RPMI7951 (cell line): ENCODE results near the gene GJA5. TPM values are rescaled to one million over a fixed set of nuclear protein-coding genes. Genes with fewer than 3 reads are reported as not detected.
"Not testable (repeated sequence)": the region's sequence is repeated elsewhere in the genome, so short reads cannot be mapped to it uniquely, and the experiment has no call there.

Experiments used
- DNase-seq: peaks from one replicate; pipeline ENCODE4 v3.0.0-alpha.2; 2012; ENCODE audit warnings: low read depth
- total RNA-seq: library from RNA; depleted of rRNA; stranded (reverse); fragments of >200 nt; shearing (Covaris generic); gene quantifications from 2 replicates; pipeline ENCODE4 v1.2.3, GENCODE V29; 2014

GJA5 gene
- total RNA-seq, 1 experiment from 2014 or later = 0.12 TPM

DNA sequence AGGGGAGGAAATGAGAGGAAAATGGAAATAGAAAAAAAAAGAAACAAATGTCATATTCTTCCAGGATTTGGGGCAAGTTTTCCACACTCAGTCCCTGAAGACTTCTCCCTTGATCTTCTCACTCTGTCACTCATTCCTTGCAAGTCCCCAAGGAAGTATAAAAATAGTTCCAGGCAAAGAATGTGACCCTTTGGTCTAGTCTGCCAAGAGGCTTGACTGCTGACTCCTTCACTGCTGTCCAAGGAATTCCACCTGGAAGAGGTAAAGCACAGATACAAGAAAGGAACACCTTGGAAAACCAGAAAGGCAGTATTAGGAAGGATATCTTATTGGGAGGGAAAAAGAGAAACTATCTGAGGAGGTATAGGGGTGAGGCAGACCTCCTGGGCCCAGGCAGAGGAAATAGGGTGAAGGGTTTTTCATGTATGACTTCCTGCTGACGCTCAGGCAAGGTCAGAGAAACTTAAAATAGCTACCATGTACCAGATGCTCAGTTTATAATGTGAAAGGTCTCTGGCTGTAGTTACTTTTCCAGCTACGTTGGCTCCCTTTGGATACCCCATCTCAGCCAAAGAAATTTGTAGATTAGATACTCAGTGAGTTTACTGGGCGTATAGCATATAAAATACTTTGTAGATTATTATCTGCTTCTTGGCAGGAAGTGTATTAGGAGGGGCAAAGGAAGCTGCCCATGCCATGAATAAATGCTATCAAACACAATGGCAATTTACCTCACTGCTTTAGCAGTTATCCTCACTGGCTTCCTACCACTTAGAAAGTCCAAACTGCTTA is 2.0 kb upstream of the GJA5 start:
- DNase-seq = no peak

DNA sequence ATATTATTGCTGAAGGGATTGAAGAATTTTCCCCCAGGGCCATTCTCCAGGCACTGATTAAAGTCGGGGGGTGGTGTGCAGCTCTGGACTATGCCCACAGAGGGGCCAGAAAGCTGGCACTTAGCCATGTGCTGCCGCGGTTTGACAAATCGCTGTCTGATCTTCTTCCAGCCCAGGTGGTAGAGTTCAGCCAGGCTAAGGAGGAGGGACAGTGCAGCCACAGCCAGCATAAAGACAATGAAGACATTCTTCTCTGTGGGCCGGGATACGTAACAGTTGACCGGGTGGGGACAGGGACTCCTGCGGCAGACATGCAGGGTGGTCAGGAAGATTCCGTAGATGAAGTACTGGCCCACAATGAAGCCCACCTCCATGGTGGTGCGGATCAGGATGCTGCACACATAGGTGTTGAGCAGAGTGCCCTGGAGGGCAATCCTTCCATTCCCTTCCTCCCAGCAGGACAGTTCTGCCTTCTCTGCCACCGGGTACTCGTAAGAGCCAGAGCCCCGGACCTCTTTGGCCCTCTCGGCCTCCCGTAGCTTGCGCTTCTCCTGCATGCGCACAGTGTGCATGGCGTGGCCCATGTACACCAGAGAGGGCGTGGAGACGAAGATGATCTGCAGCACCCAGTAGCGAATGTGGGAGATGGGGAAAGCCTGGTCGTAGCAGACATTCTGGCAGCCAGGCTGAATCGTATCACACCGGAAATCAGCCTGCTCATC is 1.9 kb downstream of the GJA5 start:
- DNase-seq = no peak

DNA sequence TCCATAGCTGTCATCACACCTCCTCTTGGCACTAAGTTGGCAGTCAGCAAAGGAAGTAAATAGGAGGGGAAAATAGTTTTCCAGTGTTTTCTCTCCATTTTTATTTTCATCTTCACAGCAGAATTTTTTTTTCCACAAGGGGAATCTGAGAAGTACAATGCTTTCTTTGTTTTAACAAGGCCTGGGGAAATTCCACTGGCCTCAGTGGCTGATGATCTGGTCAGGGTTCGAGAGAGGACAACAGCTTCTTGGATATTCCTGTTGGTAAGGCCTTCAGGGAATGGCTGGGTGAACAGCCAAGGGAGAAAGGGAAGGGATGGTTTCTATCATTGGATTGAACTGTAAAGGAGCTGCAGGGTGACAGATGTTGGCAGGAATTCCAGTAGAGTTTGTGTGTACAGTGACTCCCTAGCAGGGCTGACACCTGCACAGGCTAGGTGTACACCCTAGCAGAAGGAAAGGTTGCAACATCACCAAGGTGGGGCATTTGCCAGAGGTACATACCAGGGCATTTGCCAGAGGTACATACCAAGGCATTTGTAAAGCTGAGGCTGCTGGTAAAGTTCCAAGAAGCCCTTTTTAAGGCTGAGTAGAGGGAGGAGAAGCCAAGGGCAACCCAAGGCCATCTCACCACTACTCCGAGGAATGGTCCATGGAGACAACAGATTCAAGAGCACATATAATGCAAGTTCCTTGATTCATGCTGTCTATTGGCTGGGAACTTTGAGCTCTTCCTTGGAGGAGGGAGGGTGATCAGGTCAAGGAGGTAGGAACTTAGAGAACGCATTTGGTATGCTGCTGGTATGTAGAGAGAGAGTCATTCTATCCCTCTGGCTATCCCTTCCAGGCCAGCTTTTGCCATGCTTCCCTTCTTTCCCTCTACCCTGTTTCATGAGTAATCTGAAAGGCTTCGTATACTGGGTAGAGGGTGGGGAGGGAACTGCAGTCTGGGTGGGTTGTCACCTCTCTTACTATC is 3.1 kb downstream of the GJA5 start:
- peak; percentile 34 for DNase-seq

DNA sequence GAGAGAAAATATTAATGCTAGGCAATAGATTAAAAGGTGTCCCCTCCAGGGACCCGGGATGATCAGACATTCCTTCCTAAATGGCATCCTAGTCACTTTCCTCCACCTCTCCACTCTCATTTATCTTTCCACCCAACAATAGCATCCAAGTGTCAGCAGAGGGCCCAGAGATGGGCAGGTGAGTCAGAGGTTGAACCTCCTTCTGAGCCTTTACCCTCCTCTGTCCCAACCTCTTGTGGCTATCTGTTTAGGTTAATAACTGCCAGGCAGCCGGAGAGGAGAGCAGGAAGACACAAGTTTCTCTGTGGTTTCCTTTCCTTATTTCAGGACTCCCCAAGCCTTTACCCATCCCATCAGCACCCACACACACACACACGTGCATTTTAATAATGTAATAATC is 4.1 kb downstream of the GJA5 start:
- DNase-seq = no peak

DNA sequence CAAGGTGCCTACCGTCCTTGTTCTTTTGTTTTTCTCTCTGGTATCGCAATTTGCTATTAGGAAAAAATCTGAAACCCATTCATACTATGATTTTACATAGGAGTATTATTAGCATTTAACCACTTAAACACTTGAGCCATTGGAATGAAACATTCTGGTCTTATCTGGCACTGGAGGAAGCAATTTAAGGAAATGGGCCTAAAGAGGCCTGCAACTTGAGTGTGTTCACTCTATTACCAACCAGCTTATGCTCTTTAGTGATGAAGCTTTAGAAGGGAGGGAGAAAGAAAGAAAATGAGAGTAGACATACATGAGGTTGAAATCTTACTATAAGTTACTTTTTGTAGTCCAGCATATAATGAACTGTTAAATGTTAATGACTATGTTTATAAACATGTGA is 5.7 kb downstream of the GJA5 start:
- DNase-seq = no peak

DNA sequence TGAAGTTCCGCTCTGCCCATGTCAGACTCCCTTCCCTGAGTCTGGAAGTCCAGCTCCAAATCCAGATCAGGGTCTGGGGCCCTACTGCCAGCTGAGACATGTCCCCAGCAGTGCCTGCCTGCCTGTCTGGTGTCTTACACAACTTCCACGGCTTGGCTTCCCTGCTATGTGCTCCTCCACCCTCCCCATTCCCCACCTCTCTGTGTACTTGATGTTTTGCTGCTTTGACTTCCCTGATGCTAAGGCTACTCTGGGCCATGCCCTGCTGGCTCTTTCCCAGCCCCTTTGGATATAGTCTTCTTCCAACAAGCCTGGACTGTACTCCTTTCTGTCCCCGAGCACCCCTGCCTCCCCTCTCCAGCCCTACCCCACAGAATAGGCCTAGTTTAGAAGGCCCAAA is 7.3 kb downstream of the GJA5 start:
- no peak for DNase-seq

DNA sequence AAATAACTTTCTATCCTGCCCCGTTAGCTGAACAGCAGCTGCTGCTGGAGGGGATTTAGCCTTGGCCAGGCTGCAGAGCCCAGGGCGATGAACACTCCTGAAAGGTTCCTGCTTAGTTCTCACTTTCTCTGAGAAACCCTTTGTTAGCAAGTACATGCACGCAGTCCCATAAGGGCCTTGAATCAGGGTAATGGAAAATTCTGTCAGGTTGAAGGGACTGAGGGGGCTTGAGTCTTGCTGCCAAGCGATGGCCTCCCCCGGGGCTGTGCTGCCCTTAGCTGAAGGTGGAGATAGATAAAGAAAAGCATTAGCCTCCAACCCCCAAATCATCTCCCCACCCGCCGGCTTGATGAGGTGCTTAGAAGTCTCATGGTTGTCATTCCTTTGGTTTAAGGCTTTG is 7.9 kb downstream of the GJA5 start:
- no peak for DNase-seq

DNA sequence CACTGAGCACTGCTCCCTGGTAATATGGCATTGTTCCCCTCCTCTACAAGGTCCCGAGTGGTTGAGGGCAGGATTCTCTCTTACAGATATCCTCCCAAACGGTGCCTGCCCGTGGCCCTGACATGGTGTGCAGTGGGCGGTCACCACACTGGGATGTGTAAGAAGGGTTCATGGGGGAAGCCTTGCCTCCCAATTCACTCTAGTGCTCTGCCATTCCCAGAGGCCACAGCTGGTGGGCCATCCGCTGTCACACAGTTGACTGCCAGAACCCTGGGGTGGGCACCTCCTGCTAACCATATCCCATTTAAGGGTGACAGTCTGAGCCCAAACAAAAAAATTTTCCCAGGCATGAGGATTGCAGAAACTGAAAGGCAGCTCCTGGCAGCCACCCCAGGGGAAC is 9.1 kb downstream of the GJA5 start:
- no peak for DNase-seq

DNA sequence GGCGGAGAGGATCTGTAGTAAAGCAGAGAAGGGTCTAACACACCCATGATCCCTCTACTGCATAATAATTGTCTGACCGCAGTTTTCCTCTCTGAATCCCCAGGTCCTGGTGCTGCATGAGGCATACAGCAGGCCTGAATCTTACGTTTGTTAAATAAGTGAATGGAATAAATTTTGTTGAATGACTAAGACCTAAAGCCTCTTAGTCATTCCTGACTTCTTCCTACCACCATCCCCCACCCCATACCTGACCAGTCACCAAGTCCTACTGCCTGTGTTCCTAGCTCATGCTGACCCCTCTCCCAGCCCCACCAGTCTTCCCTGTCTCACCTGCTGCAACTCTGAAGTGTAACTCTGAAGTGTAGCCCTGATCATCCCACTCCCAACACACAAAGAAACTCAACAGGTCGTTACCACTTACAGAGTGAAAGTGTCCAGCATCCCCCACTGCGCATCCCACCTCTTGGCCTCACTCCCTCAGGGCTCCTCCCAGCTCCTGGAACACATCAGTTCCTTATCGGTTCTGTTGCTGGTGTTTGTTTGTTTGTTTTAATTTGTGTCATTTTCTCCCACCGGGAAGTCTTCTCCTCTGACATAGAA is 9.7 kb downstream of the GJA5 start:
- no peak for DNase-seq

DNA sequence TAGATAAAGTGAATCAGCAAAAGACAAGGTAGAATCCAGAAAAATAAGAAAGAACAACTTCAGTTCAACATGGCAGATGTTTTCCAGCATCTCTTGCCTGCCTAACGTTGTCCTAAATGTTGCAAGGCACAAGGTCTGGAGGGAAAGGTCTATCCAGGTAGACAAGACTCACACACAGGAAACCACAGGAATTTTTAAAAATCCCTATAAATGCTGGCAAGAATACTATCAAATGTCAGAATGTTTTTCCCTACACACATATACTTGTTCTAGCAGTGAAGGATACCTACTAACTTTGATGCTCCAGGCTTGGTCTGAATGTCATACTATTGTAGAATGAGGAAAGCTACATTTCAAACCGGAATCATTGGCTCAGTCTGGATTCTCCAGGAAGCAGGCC is 10.6 kb downstream of the GJA5 start:
- DNase-seq = no peak

DNA sequence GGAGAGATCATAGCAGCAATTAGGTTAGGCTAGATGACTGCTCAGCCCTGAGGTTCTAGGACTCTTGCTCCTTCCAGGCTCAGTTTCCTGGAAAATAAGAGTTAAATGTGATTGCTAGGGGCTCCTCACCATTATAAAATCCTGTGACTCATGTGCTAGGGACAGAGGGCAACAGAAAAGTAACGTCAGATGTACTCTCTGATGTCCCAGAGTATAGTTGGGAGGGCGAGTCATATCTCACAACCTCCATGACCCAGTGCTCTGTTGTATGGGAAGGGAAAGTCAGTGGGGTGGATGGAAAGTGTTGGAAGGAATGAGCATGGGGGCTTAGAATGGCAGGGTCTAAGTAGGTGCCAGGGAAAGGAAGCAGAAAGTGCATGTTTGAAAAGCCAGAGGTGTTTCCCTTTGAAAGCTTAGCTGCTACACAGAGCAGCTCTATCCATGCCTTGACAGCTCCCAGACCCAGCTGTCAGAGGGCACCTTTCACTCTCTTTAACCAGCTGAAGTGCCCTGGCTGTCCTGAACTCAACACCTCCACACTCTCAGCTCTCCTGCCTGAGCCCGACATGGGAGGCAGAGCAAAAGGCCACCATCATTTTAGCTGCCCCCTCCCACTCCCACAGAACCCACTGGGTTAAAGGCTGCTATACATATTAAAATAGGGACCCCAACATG is 11.6 kb downstream of the GJA5 start:
- DNase-seq = no peak

DNA sequence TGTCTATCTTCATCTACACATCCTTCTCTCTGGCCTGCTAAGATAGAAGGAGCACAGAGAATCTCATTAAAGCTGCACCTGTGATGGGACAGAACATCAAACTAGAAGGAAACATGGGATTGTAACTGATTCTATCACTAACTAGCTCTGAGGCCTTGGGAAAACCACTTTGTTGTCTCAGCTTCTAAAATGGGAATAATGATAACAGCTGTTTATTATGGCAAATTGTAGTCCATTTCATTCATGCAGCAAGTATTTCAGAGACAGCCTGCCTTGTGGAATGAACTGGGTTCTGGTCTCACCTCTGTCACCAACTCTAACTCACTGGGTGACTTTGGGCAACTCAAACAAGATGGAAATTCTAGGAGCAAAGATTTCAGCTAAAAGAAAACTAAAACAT is 12.4 kb downstream of the GJA5 start:
- DNase-seq = no peak

DNA sequence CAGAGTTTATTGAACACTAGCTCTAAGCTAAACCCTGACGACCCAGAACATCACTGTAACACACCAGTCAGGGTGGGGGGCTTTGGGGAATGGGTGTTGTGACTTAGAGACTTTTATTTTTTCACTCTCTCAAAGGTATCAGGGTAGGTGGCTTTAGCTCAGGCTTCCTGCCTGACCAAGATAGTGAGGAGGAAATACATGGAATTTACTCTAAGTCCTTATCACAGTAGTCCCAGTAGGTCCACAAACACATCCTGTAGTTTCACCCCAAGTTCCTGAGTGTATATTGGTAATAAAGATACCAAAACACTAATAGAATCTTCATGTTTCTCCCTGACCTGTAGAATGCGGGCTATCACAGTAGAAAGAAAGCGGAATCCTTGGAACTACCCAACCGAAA is 15.1 kb downstream of the GJA5 start:
- no peak for DNase-seq

DNA sequence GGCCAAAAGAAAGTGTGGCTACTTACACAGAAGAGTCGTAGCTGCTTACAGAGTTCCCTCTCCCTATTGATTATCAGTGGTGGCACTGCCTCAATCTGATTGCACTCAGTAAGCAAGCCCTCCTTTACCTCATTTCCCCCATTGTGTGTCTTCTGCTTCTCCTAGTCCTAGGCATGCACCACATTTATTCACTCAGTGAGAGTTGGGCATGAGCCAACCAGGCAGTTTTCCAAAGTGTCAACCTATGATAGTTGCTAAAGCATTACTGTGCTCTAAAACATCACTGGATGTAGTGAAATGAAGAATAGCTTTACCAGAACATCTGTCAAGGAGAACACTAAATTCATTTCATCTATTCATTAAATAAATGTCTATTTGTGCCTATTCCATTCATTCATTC is 19.3 kb downstream of the GJA5 start:
- DNase-seq = no peak

DNA sequence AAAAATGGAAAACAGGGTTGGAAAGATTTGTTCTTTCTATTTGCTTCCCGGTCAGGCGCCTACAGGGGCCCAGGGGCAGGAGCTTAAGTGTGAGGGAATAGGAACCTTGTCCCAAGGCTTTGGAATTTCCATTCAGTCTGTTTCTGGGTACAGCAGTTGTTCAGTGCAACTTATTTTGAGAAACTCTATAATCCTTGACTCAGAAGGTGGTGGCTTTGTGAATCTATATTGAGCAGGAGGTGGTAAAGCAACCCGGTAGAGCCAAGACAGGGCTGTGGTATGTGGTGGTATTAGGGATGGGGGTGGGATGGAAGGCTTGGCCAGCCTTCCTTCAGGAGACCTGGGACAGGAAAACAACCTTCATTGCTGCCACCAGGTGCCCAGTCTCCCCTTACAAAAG is 20.0 kb downstream of the GJA5 start:
- no peak for DNase-seq

DNA sequence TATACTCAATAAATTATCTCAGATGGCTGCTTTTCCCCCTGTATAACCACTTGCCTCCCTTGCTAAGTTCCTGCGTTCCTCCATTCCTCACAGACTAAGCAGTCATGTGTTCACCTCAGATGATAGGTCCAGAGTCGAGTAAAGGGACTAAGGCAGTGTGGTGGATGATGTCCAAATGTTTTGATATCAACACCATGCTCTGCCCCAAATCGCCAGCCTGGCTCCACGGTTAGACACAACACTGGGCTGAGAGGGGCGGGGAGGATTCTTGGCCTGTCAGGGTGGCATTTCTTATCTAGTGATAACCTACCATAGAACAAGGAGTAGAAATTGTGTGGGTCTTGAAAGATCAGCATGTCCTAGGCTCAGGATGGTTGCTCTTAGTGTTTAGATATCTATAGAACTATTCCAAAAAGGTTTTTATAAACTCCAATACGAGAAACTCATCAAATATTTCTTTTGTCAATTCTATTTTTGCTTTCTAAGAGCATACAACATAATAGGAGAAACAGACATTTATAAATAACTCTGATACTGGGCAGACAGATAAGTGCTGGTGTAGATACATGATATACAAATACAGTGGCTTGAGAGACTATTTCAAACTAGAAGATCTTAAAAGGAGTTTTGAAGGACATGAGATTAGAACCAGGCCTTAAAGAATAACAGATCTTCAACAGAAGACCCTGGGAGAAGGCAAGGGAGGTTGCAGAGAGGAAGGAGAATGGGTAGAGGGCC is 21.5 kb downstream of the GJA5 start:
- DNase-seq = no peak

DNA sequence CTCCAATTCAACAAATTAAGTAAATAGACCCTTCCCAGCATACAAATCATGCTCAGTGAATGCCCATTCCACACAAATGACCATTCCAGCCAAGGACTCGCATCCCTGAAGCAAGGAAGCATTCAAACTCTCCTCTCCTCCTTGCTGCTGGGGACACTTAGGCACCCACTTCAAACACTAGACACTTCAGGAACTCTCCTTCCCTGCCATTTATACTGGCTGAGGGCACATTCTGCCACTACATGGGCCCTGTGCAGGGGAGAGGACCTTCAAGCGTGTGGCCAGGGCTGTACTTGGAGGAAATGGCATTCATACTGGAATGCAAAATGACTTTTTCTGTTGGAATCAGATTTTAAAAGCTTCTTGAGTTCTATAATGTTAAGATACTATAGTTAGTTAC is 22.3 kb downstream of the GJA5 start:
- DNase-seq = no peak

DNA sequence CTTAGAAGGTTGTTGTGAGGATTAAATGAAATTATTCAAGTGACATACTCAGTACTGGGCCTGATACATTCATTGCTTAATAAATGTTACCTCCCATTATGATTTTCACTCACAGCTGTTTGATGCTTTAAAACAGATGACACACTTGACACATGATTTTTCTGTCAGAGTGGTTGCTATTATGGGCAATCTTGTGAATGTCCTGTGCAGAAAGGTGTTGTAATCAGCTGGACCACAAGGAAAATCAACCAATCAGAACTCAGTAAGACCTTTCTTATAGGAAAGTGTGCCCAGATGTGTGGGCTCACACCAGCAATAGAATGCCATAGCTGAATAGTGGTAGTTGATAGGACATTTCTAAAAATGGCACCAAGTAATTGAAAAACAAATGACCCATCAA is 23.5 kb downstream of the GJA5 start:
- no peak for DNase-seq

DNA sequence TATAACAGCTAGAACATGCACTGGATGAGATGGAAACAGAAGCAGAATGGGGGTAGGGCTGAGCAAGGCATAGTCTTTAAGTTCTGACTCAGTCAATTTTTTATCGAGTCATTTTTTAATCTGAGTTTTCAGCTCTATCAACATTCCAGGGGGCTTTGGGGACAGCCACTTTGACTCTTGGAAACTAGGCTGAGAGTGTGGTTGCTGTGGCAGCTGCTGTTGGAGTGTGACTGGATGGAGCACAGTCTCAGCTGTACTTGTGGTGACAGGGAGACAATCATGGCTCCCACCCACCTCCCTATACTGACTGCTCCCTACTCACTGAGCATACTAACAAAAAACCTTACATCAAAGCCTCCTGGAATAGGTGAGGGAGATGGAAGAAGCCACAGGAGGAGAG is 25.0 kb downstream of the GJA5 start:
- DNase-seq = no peak

DNA sequence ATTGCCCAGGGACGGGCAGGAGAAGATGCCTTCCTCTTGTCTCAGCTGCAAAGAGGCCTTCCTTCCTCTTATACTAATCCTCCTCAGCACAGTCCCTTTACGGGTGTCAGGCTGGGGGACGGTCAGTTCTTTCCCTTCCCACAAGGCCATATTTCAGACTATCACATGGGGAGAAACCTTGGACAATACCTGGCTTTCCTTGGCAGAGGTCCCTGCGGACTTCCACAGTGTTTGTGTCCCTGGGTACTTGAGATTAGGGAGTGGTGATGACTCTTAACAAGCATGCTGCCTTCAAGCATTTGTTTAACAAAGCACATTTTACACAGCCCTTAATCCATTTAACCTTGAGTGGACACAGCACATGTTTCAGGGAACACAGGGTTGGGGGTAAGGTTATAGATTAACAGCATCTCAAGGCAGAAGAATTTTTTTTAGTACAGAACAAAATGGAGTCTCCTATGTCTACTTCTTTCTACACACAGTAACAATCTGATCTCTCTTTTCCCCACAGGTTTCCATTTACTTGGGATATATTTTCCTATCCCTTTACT is 26.0 kb downstream of the GJA5 start:
- DNase-seq = not testable (repeated sequence)
